K562 (cell line): Measurements from ENCODE around the gene ABLIM2. TPM values are rescaled to one million over a fixed set of nuclear protein-coding genes. Genes with fewer than 3 reads are reported as not detected.

Experiments
- ATAC-seq: fragments of 200-7000 bp; cut with Tn5 transposase; 3 replicates; pipeline ENCODE4 v1.9.1; 2020; ENCODE audit warnings: moderate library complexity
- BruUV-seq: library from RNA; stranded (reverse); fragments of 400-500 nt; replicated peaks from 2 replicates; lab custom pipeline; 2021; lab: Mats Ljungman, UMichigan
- CTCF ChIA-PET: fragments of 300-600 bp; formaldehyde crosslinking; extraction: SDS; loops from one replicate; lab custom pipeline; 2021; ENCODE audit warnings: low intra/inter-chr PET ratio; lab: Yijun Ruan, JAX
- POLR2A ChIA-PET: fragments of 300-600, 350-650 bp; sonication (Branson Sonifier 250); formaldehyde crosslinking; extraction: SDS; loops from one replicate; lab custom pipeline; 2021; ENCODE audit warnings: antibody characterized with exemption, inconsistent platforms; lab: Yijun Ruan, JAX
- DNase-seq, 4 experiments: peaks; one replicate each; pipeline versions ENCODE4 v3.0.0 to v3.0.0-alpha.2; 2011 to 2018; ENCODE audit warnings: low spot score in 3 of 4, mixed read lengths in 3 of 4; ENCODE audit errors: extremely low read depth in 1 of 4
- FAIRE-seq: peaks from 2 replicates; lab custom pipeline; 2011; peaks lifted over from hg19 to GRCh38; lab: Jason Lieb, UNC
- H2AFZ ChIP-seq: 2 replicates; pipeline ENCODE4 v1.6.0; 2011; ENCODE audit warnings: low read depth, low read length, control low read depth, inconsistent platforms
- H3K27ac ChIP-seq: fragments of 200-600 bp; 3 replicates; pipeline ENCODE4 v1.8.0; 2011; ENCODE audit warnings: low read depth, mild to moderate bottlenecking, control low read depth, inconsistent platforms, low read length, moderate library complexity, mixed read lengths; ENCODE audit errors: extremely low read depth
- H3K27me3 ChIP-seq, 2 experiments: fragments of 300-600 bp in 1 of 2; 2 replicates in 1 of 2; 3 replicates in 1 of 2; pipeline versions ENCODE4 v1.6.0 to v1.8.0; 2011; ENCODE audit warnings: inconsistent platforms in 2 of 2, low read length in 2 of 2, mild to moderate bottlenecking in 1 of 2, mixed read lengths in 1 of 2, moderate library complexity in 1 of 2; ENCODE audit not compliant: control insufficient read depth in 2 of 2, insufficient read depth in 2 of 2
- H3K36me3 ChIP-seq: fragments of 300-600 bp; 3 replicates; pipeline ENCODE4 v1.8.0; 2011; ENCODE audit warnings: mild to moderate bottlenecking, low read length, inconsistent platforms; ENCODE audit not compliant: control insufficient read depth, insufficient read depth
- H3K4me1 ChIP-seq, 2 experiments: fragments of 200-600 bp in 1 of 2; replicated peaks in 1 of 2; 2 replicates in 1 of 2; 3 replicates in 1 of 2; pipeline versions ENCODE4 v1.5.1 to v1.8.0; 2011; ENCODE audit warnings: inconsistent platforms in 2 of 2, low read length in 2 of 2, mild to moderate bottlenecking in 1 of 2, mixed read lengths in 1 of 2, moderate library complexity in 1 of 2; ENCODE audit not compliant: control insufficient read depth in 2 of 2, insufficient read depth in 2 of 2
- H3K4me2 ChIP-seq: 2 replicates; pipeline ENCODE4 v1.6.1; 2011; ENCODE audit warnings: low read length, control low read depth, inconsistent platforms, mixed read lengths; ENCODE audit not compliant: insufficient read depth
- H3K4me3 ChIP-seq: fragments of 200-600 bp; sonication (generic), shearing (Covaris generic); 2 replicates; pipeline ENCODE4 v1.5.1; 2016; ENCODE audit warnings: control low read depth, inconsistent platforms
- H3K79me2 ChIP-seq: fragments of 200-600 bp; 3 replicates; pipeline ENCODE4 v1.8.0; 2011; ENCODE audit warnings: low read length, inconsistent platforms; ENCODE audit not compliant: control insufficient read depth, insufficient read depth
- H3K9ac ChIP-seq, 2 experiments: 2 replicates each; pipeline versions ENCODE4 v1.6.0 to v1.6.1; 2011; ENCODE audit warnings: low read depth in 2 of 2, low read length in 2 of 2, control low read depth in 1 of 2, inconsistent platforms in 1 of 2, mild to moderate bottlenecking in 1 of 2, mixed read lengths in 1 of 2; ENCODE audit not compliant: insufficient read depth in 1 of 2
- H3K9me1 ChIP-seq: one replicate; pipeline ENCODE4 v1.6.0; 2011; ENCODE audit warnings: inconsistent platforms, mild to moderate bottlenecking, low read length, moderate library complexity; ENCODE audit not compliant: control insufficient read depth, insufficient read depth
- H3K9me3 ChIP-seq: replicated peaks from 2 replicates; pipeline ENCODE4 v1.5.1; 2011; ENCODE audit warnings: low read depth, low read length, inconsistent platforms; ENCODE audit not compliant: control insufficient read depth, insufficient read depth
- H4K20me1 ChIP-seq: replicated peaks from 2 replicates; pipeline ENCODE4 v1.6.1; 2011; ENCODE audit warnings: low read length, inconsistent platforms, mixed read lengths; ENCODE audit not compliant: control insufficient read depth, insufficient read depth
- CBX1 ChIP-seq: sonication (generic); IDR thresholded peaks from 2 replicates; pipeline ENCODE4 v1.6.1; 2016; ENCODE audit warnings: antibody characterized with exemption, low read depth, mild to moderate bottlenecking
- CHD7 ChIP-seq: fragments of 200-600 bp; sonication (generic); IDR thresholded peaks from one replicate; pipeline ENCODE4 v1.6.1; 2012; ENCODE audit warnings: mild to moderate bottlenecking, low read depth, low read length, inconsistent platforms
- HMGXB4 ChIP-seq: sonication (generic); formaldehyde crosslinking; IDR thresholded peaks from 2 replicates; pipeline ENCODE4 v1.8.1; 2023; ENCODE audit warnings: mild to moderate bottlenecking, missing genetic modification reagents
- KLF16 ChIP-seq: IDR thresholded peaks from 2 replicates; pipeline ENCODE4 v1.6.1; 2016; ENCODE audit warnings: antibody characterized with exemption
- MAX ChIP-seq: sonication (generic); formaldehyde crosslinking; IDR thresholded peaks from 2 replicates; pipeline ENCODE4 v1.9.0; 2022; ENCODE audit warnings: mild to moderate bottlenecking, missing genetic modification reagents
- ZNF444 ChIP-seq: fragments of 250-450 bp; sonication (Bioruptor Pico); IDR thresholded peaks from 2 replicates; pipeline ENCODE4 v1.4.0; 2020; ENCODE audit warnings: mild to moderate bottlenecking, moderate library complexity
- WGBS: fragments of 100-300 bp; shearing (Covaris generic); methylation state at CpG from one replicate; pipeline ENCODE4 v1.1.6; 2016; ENCODE audit warnings: low coverage, mixed read lengths; ENCODE audit not compliant: insufficient coverage; ENCODE audit errors: missing lambda C conversion rate; 5-methylcytosine and 5-hydroxymethylcytosine counted together
- in situ Hi-C: fragments of 300-500 bp; cut with MboI; formaldehyde crosslinking; loops from 4 replicates; pipeline ENCODE4 v1.15.0; 2018; ENCODE audit warnings: inconsistent platforms, mixed read lengths
- intact Hi-C: fragments of 100-400 bp; cut with micrococcal nuclease; formaldehyde crosslinking; loops from 2 replicates; pipeline ENCODE4 v1.14.2; 2022
- polyA plus RNA-seq, 8 experiments: library from polyadenylated mRNA; depleted of rRNA in 4 of 8; stranded (reverse) in 5 of 8; unstranded in 3 of 8; fragments of >200 nt; fragmentation: Nextera tagmentation in 2 of 8; fragmentation: Illumina TruSeq in 1 of 8; extraction: Ambion mirVana in 2 of 8; extraction: Trizol in 1 of 8; gene quantifications; 2 replicates each; pipeline versions ENCODE4 v1.2.1 to v1.2.3, GENCODE V29; 2011 to 2014; ENCODE audit warnings: inconsistent platforms in 1 of 8, missing spikeins in 1 of 8
- total RNA-seq, 7 experiments: library from RNA; depleted of rRNA in 6 of 7; stranded (reverse); fragments of >200 nt in 6 of 7; fragmentation: Illumina TruSeq in 2 of 7; extraction: Trizol in 2 of 7; gene quantifications; 2 replicates each; pipeline versions ENCODE4 v1.2.1 to v1.2.3, GENCODE V29; 2011 to 2021; ENCODE audit warnings: low replicate concordance in 1 of 7

The ABLIM2 gene
- total and polyA plus RNA-seq, 9 of the 15 experiments (the other 6 are each of a cell fraction or from before 2014, with no cell fraction given) = not detected

- Histone ChIP-seq H3K4me2 (no peak overlapping the region), H3K27ac (no peak overlapping the region), H3K4me1 (peaks cover 0 to 5% of the 10 kb centered on the region in 2 experiments; a peak in 2 of 5 replicates), H3K36me3 (no peaks in the 10 kb centered on the region), H3K9me3 (no peaks in the 10 kb centered on the region; the same call in 1 of the 2 replicates), H4K20me1 (peaks cover 9% of the 10 kb centered on the region; the same call in 1 of the 2 replicates), H3K27me3 (peaks cover 4 to 29% of the 10 kb centered on the region in 2 experiments; a peak in 3 of 5 replicates), H3K9me1 (peaks cover 3% of the 10 kb centered on the region), H3K4me3 (no peak overlapping the region), H3K9ac (no peak overlapping the region), H3K79me2 (no peaks in the 10 kb centered on the region), H2AFZ (no peak overlapping the region)
- 5% methylated on average over 17 of the region's 17 CpGs for WGBS
- intact Hi-C loops = loop anchor here (5.0 to 10.0 kb wide), 2 partner anchors 61 to 228 kb away; no protein-coding TSS in a partner anchor
- in situ Hi-C loops = no loop called here
- BruUV-seq = no TSS peak
- peak; percentile 49 to 60 (median 52) for DNase-seq
- POLR2A ChIA-PET = interaction anchor here (0.5 to 1.7 kb wide), 5 partner anchors 18 to 404 kb away, joined by 3 to 6 read pairs (median 4); partner anchors contain the start of genes ABLIM2 and SH3TC1
- ATAC-seq = peak; percentile 96
- CTCF ChIA-PET = interaction anchor here (1.4 to 2.3 kb wide), 3 partner anchors 15 to 234 kb away, joined by 5 to 18 read pairs (median 8); no protein-coding TSS in a partner anchor
- peak; percentile 78 for FAIRE-seq
- TF ChIP-seq MAX (CRISPR knock-in tag) (0 out of 2 replicates have a peak, but pooled peaks have one; percentile 36), CHD7 (no peak), CBX1 (no peak), KLF16 (peak; percentile 59), ZNF444 (CRISPR knock-in tag) (no peak), HMGXB4 (no peak)
These were observed 18.2 kb upstream of the ABLIM2 start for GRCh38 chr4:8176547-8177399.
